Adipocyte (in vitro differentiated cells): ENCODE measurements around the gene ZNF107.

ENCODE experiments used
- DNase-seq: peaks from one replicate; pipeline ENCODE4 v3.0.0-alpha.2; 2015; ENCODE audit warnings: low read depth
- H3K27me3 ChIP-seq: replicated peaks from 2 replicates; pipeline ENCODE4 v1.7.0; 2013; ENCODE audit warnings: mild to moderate bottlenecking, low read length, moderate library complexity; ENCODE audit not compliant: control insufficient read depth, insufficient read depth
- H3K36me3 ChIP-seq: 2 replicates; pipeline ENCODE4 v1.7.0; 2013; ENCODE audit warnings: low read length, mild to moderate bottlenecking, moderate library complexity; ENCODE audit not compliant: control insufficient read depth, insufficient read depth, severe bottlenecking
- H3K4me1 ChIP-seq: 2 replicates; pipeline ENCODE4 v1.7.0; 2013; ENCODE audit warnings: mild to moderate bottlenecking, low read length, moderate library complexity; ENCODE audit not compliant: control insufficient read depth, insufficient read depth
- H3K4me3 ChIP-seq: 2 replicates; pipeline ENCODE4 v1.7.0; 2013; ENCODE audit warnings: mild to moderate bottlenecking, low read length, moderate library complexity
- H3K9ac ChIP-seq: 2 replicates; pipeline ENCODE4 v1.7.0; 2013; ENCODE audit warnings: mild to moderate bottlenecking, low read length, moderate library complexity
- H3K9me3 ChIP-seq: 2 replicates; pipeline ENCODE4 v1.7.0; 2013; ENCODE audit warnings: mild to moderate bottlenecking, low read length, moderate library complexity; ENCODE audit not compliant: control insufficient read depth

The ZNF107 gene

GRCh38 chr7:64665980-64666662 is at the start of gene ZNF107:
TSS of gene ZNF107 (plus strand) at chr7:64666133. CDS start at chr7:64666283, 150 bp downstream.
- peak within 1 kb of the TSS; percentile 86 for H3K9ac ChIP-seq
- peak; percentile 94 for DNase-seq
- H3K4me1 ChIP-seq, result peaks cover 8% of the 10 kb centered on the region

GRCh38 chr7:64618785-64619456 is 47.0 kb upstream of the ZNF107 start:
- no peaks in the 10 kb centered on the region for H3K36me3 ChIP-seq
- H3K4me3 ChIP-seq, result no peak overlapping the region
- peak; percentile 86 for DNase-seq
- no peak overlapping the region for H3K9ac ChIP-seq
- peaks cover 9% of the 10 kb centered on the region for H3K9me3 ChIP-seq
- no peaks in the 10 kb centered on the region for H3K27me3 ChIP-seq
- H3K4me1 ChIP-seq, result no peaks in the 10 kb centered on the region

More at GRCh38 chr7:64665980-64666662, at the start of gene ZNF107:
- Histone ChIP-seq H3K27me3 (no peaks in the 10 kb centered on the region), H3K4me3 (peak within 1 kb of the TSS; percentile 92), H3K9me3 (no peaks in the 10 kb centered on the region), H3K36me3 (peaks cover 10% of the 10 kb centered on the region)

GRCh38 chr7:64619705-64620104 is 46.2 kb upstream of the ZNF107 start:
- Histone ChIP-seq H3K4me3 (no peak overlapping the region), H3K9ac (no peak overlapping the region), H3K27me3 (no peaks in the 10 kb centered on the region), H3K9me3 (peaks cover 9% of the 10 kb centered on the region), H3K36me3 (no peaks in the 10 kb centered on the region), H3K4me1 (no peaks in the 10 kb centered on the region)
- no peak for DNase-seq

GRCh38 chr7:64621656-64622055 is 44.3 kb upstream of the ZNF107 start:
- no peak overlapping the region for H3K4me3 ChIP-seq
- H3K27me3 ChIP-seq, result no peaks in the 10 kb centered on the region
- H3K36me3 ChIP-seq, result no peaks in the 10 kb centered on the region
- H3K9me3 ChIP-seq, result peaks cover 9% of the 10 kb centered on the region
- no peak for DNase-seq
- H3K9ac ChIP-seq, result no peak overlapping the region
- no peaks in the 10 kb centered on the region for H3K4me1 ChIP-seq

GRCh38 chr7:64625114-64626082 is 40.5 kb upstream of the ZNF107 start:
- H3K4me3 ChIP-seq, result no peak overlapping the region
- peak; percentile 25 for DNase-seq

GRCh38 chr7:64626083-64626469 is 39.9 kb upstream of the ZNF107 start:
- no peaks in the 10 kb centered on the region for H3K9me3 ChIP-seq

More at GRCh38 chr7:64625114-64626082, 40.5 kb upstream of the ZNF107 start:
- Histone ChIP-seq H3K4me1 (no peaks in the 10 kb centered on the region), H3K27me3 (no peaks in the 10 kb centered on the region), H3K9ac (no peak overlapping the region), H3K36me3 (no peaks in the 10 kb centered on the region), H3K9me3 (no peaks in the 10 kb centered on the region)

GRCh38 chr7:64626557-64626956 is 39.4 kb upstream of the ZNF107 start:
- no peak overlapping the region for H3K4me3 ChIP-seq
- DNase-seq, result no peak
- no peaks in the 10 kb centered on the region for H3K4me1 ChIP-seq
- H3K36me3 ChIP-seq, result no peaks in the 10 kb centered on the region
- no peak overlapping the region for H3K9ac ChIP-seq
- H3K27me3 ChIP-seq, result no peaks in the 10 kb centered on the region
- H3K9me3 ChIP-seq, result no peaks in the 10 kb centered on the region

More at GRCh38 chr7:64626083-64626469, 39.9 kb upstream of the ZNF107 start:
- Histone ChIP-seq H3K36me3 (no peaks in the 10 kb centered on the region), H3K9ac (no peak overlapping the region), H3K4me1 (no peaks in the 10 kb centered on the region), H3K27me3 (no peaks in the 10 kb centered on the region), H3K4me3 (no peak overlapping the region)
- DNase-seq, result no peak

- Histone ChIP-seq H3K4me1 (no peaks in the 10 kb centered on the region), H3K27me3 (no peaks in the 10 kb centered on the region), H3K9me3 (no peaks in the 10 kb centered on the region), H3K9ac (no peak overlapping the region), H3K36me3 (no peaks in the 10 kb centered on the region), H3K4me3 (no peak overlapping the region)
- no peak for DNase-seq
Measured at GRCh38 chr7:64628192-64628591, 37.7 kb upstream of the ZNF107 start.

GRCh38 chr7:64628721-64629120 is 37.2 kb upstream of the ZNF107 start:
- DNase-seq, result no peak
- Histone ChIP-seq H3K27me3 (no peaks in the 10 kb centered on the region), H3K4me1 (no peaks in the 10 kb centered on the region), H3K9me3 (no peaks in the 10 kb centered on the region), H3K4me3 (no peak overlapping the region), H3K36me3 (no peaks in the 10 kb centered on the region), H3K9ac (no peak overlapping the region)

- no peaks in the 10 kb centered on the region for H3K9me3 ChIP-seq
- H3K4me3 ChIP-seq, result no peak overlapping the region
- H3K9ac ChIP-seq, result no peak overlapping the region
- H3K27me3 ChIP-seq, result no peaks in the 10 kb centered on the region
- no peaks in the 10 kb centered on the region for H3K36me3 ChIP-seq
- no peaks in the 10 kb centered on the region for H3K4me1 ChIP-seq
- peak; percentile 38 for DNase-seq
Measured at GRCh38 chr7:64630496-64630895, 35.4 kb upstream of the ZNF107 start.

GRCh38 chr7:64632029-64632428 is 33.9 kb upstream of the ZNF107 start:
- no peak for DNase-seq
- no peaks in the 10 kb centered on the region for H3K4me1 ChIP-seq
- H3K4me3 ChIP-seq, result no peak overlapping the region
- no peak overlapping the region for H3K9ac ChIP-seq
- no peaks in the 10 kb centered on the region for H3K36me3 ChIP-seq
- H3K9me3 ChIP-seq, result no peaks in the 10 kb centered on the region
- no peaks in the 10 kb centered on the region for H3K27me3 ChIP-seq
